Measurements from ENCODE around the gene EME2.

EME2 gene

DNA sequence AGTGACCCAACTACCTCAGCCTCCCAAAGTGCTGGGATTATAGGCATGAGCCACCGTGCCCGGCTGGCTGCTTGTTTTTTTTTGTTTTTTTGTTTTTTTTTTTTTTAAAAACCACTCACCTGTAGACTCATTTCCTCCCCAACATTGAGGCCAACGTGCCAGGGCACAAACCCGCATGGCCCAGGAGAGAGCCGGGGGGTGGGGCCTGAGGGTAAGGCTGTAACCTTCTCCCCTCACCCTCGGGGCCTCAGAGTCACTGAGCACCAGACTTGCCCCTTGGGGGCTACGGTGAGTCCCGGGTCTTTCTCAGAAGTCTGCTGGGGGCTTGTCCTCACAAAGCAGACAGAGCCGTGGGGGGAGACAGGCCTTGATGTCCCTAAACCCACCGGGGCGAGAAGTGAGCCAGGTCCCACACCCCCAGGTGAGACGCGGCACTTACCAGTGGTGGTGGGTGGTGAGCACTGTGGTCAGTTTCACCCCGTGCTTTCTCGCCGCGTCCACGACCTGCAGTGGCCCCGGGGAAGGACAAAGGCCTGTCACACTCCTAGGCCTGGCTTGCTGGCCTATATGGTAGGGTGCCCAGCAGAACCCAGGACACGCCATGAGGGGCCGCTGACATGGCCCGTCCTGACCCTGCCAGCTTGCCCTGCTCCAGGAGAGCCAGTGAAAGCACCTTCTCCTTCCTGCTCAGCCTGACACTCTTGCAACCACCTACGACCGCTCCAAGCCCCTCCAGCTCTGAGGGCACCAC is 49.4 kb downstream of the EME2 start:
- TF ChIP-seq, protein P1, sequence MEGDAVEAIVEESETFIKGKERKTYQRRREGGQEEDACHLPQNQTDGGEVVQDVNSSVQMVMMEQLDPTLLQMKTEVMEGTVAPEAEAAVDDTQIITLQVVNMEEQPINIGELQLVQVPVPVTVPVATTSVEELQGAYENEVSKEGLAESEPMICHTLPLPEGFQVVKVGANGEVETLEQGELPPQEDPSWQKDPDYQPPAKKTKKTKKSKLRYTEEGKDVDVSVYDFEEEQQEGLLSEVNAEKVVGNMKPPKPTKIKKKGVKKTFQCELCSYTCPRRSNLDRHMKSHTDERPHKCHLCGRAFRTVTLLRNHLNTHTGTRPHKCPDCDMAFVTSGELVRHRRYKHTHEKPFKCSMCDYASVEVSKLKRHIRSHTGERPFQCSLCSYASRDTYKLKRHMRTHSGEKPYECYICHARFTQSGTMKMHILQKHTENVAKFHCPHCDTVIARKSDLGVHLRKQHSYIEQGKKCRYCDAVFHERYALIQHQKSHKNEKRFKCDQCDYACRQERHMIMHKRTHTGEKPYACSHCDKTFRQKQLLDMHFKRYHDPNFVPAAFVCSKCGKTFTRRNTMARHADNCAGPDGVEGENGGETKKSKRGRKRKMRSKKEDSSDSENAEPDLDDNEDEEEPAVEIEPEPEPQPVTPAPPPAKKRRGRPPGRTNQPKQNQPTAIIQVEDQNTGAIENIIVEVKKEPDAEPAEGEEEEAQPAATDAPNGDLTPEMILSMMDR (IDR thresholded peaks at IDR 0.05; ENCODE audit: extremely low read depth, insufficient read depth, missing control alignments), result no peak
- in situ Hi-C loops (cut with MboI; ENCODE audit: low pct_unique_long_range_greater_than_20kb, low sequenced_read_pairs, unreplicated experiment), result no loop called here
- DNase-seq (ENCODE audit: low spot score), result no peak

DNA sequence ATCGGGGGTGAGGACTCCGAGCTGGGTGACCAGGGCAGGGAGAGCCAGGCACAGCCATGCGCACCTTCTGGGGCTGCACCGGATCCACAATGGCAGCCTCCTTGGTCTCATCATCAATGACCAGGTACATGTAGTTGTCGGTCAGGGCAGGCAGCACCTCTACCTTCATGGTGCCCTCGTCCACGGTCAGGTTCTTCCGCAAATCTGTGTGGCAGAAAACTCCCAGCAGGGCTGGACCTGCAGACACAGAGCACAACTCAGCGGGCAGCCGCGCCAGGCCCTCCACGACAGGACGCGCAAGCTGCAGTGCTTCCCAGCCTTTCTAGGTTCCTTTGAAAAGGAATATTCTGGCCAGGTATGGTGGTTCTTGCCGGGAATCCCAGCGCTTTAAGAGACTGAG is 50.2 kb downstream of the EME2 start:
- in situ Hi-C loops (cut with MboI; ENCODE audit: low pct_unique_long_range_greater_than_20kb, low sequenced_read_pairs, unreplicated experiment), result no loop called here
- TF ChIP-seq, protein P1 (IDR thresholded peaks at IDR 0.05; ENCODE audit: extremely low read depth, insufficient read depth, missing control alignments), result no peak
- DNase-seq (ENCODE audit: low spot score), result no peak

DNA sequence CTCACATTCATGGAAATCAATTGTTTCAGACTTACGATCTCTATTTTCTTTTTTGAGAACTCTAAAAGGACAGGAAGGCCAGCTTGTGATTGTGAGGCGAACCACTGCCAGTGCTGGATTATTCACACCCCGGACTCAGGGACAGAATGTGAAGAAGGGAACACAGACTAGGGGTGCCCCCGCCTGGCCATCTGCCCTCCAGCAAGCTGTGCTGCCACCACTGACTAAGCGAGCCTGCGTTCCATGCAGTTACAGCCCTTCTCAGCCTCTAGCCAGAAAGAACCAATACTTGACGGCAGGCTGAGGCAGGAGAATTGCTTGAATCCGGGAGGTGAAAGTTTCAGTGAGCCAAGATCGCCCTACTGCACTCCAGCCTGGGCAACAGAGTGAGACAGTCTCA is 51.2 kb downstream of the EME2 start:
- TF ChIP-seq, protein P1 (IDR thresholded peaks at IDR 0.05; ENCODE audit: extremely low read depth, insufficient read depth, missing control alignments), result peak; percentile 36
- DNase-seq (ENCODE audit: low spot score), result no peak
- in situ Hi-C loops (cut with MboI; ENCODE audit: low pct_unique_long_range_greater_than_20kb, low sequenced_read_pairs, unreplicated experiment), result no loop called here

DNA sequence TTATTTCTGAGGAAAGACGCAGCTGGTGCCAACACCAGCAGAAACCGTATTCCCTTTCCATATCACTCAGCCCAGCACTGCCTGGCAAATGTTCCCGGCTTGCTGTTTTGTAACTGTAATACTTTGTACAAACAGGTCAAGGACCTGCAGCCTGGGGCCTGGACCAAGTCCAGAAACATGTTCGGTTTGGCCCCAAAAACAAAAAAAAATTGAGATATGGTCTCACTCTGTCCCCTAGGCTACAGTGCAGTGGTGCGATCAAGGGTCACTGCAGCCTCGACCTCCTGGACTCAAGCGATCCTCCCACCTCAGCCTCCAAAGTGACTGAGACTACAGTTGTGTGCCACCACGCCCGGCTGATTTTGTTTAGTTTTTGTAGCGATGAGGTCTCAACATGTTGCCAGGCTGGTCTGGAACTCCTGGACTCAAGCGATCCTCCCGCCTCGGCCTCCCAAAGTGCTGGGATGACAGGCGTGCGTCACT is 52.8 kb downstream of the EME2 start:
- in situ Hi-C loops (cut with MboI; ENCODE audit: low pct_unique_long_range_greater_than_20kb, low sequenced_read_pairs, unreplicated experiment), result no loop called here
- TF ChIP-seq, protein P1 (IDR thresholded peaks at IDR 0.05; ENCODE audit: extremely low read depth, insufficient read depth, missing control alignments), result no peak
- no peak for DNase-seq (ENCODE audit: low spot score)

Data from GM13977 (cell line).